Liver (tissue), 3 donors: ENCODE measurements around the gene GNB5.

ENCODE experiments used
- EGR1 ChIP-seq, 2 donors: IDR thresholded peaks; 2 replicates each; pipeline ENCODE4 v1.6.1; 2016 to 2018; ENCODE audit warnings: antibody characterized with exemption in 2 of 2, low read depth in 2 of 2
- FOXA1 ChIP-seq: IDR thresholded peaks from 2 replicates; pipeline ENCODE4 v1.6.1; 2016; ENCODE audit warnings: antibody characterized with exemption
- GABPA ChIP-seq, 2 donors: IDR thresholded peaks in 1 of 2; conservative IDR thresholded peaks in 1 of 2; 2 replicates each; pipeline ENCODE4 v1.6.1; 2016; ENCODE audit warnings: antibody characterized with exemption in 2 of 2, mild to moderate bottlenecking in 1 of 2, moderate library complexity in 1 of 2
- HNF4A ChIP-seq, 2 donors: conservative IDR thresholded peaks; 2 replicates each; pipeline ENCODE4 v1.6.1; 2016; ENCODE audit warnings: antibody characterized with exemption in 2 of 2, mild to moderate bottlenecking in 2 of 2
- NR2F2 ChIP-seq: IDR thresholded peaks from 2 replicates; pipeline ENCODE4 v1.6.1; 2016; ENCODE audit warnings: antibody characterized with exemption
- RAD21 ChIP-seq, 2 donors: IDR thresholded peaks; 2 replicates each; pipeline ENCODE4 v1.6.1; 2016; ENCODE audit warnings: antibody characterized with exemption in 2 of 2, mild to moderate bottlenecking in 2 of 2
- RXRA ChIP-seq, 2 donors: IDR thresholded peaks; 2 replicates each; pipeline ENCODE4 v1.6.1; 2017 to 2018; ENCODE audit warnings: antibody characterized with exemption in 2 of 2, mild to moderate bottlenecking in 1 of 2
- SP1 ChIP-seq: IDR thresholded peaks from 2 replicates; pipeline ENCODE4 v1.6.1; 2018; ENCODE audit warnings: antibody characterized with exemption, mild to moderate bottlenecking
- TAF1 ChIP-seq: conservative IDR thresholded peaks from 2 replicates; pipeline ENCODE4 v1.6.1; 2016; ENCODE audit warnings: antibody characterized with exemption, mild to moderate bottlenecking
- TF ChIP-seq, protein P1 (sequence below): IDR thresholded peaks from 2 replicates; pipeline ENCODE4 v1.6.1; 2016; ENCODE audit warnings: antibody characterized with exemption
- TF ChIP-seq, protein P2 (sequence below): IDR thresholded peaks from 2 replicates; pipeline ENCODE4 v1.6.1; 2016; ENCODE audit warnings: antibody characterized with exemption, mild to moderate bottlenecking
- TF ChIP-seq, protein P3 (sequence below): fragments of 150-350 bp; IDR thresholded peaks from 2 replicates; pipeline ENCODE4 v1.5.1; 2017; ENCODE audit warnings: improper control_type of control experiment, low read depth, low read length; ENCODE audit not compliant: missing input control
- TF ChIP-seq, protein P4 (sequence below): IDR thresholded peaks from 2 replicates; pipeline ENCODE4 v1.6.1; 2016; ENCODE audit warnings: antibody characterized with exemption
- TF ChIP-seq, protein P5 (sequence below): IDR thresholded peaks from 2 replicates; pipeline ENCODE4 v1.6.1; 2016; ENCODE audit warnings: antibody characterized with exemption
- donor health status: healthy.
- donor health status: healthy.

DNA sequence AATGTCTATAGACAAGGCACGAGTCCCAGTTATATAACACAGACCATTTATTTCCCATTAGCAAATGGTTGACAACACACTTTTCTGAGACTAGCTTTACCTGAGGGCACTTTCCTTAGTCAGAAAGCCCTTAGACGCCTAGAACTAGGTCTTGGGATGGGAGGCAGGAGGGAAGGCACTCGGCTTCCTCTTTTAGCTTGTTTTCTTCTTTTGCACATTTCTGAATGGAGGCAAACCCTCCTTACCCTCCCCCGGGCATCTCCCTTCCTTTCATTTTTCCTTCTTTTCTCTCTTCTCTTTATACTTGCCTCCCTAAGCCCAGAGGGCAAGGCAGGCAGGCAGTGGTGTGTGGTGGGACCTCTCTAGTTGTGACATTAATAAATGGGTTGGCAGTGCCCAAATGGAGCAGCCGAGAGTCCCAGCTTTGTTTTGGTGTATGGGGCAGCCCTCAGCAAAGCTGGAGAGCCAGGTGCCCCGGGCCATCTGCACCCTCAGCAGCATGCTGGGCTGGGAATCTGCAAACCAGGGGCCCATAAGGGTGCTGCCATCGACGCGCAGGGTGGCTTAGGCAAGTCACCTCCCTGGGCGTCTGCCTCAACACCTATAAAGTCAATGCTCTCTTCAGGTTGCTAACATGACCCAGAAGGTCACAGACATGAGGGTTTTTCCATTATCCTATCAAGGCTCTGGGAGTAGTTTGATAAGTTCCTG, 57.5 kb downstream of the GNB5 start:
- TF ChIP-seq, protein P1, sequence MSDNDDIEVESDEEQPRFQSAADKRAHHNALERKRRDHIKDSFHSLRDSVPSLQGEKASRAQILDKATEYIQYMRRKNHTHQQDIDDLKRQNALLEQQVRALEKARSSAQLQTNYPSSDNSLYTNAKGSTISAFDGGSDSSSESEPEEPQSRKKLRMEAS, result no peak
- TF ChIP-seq, protein P2, sequence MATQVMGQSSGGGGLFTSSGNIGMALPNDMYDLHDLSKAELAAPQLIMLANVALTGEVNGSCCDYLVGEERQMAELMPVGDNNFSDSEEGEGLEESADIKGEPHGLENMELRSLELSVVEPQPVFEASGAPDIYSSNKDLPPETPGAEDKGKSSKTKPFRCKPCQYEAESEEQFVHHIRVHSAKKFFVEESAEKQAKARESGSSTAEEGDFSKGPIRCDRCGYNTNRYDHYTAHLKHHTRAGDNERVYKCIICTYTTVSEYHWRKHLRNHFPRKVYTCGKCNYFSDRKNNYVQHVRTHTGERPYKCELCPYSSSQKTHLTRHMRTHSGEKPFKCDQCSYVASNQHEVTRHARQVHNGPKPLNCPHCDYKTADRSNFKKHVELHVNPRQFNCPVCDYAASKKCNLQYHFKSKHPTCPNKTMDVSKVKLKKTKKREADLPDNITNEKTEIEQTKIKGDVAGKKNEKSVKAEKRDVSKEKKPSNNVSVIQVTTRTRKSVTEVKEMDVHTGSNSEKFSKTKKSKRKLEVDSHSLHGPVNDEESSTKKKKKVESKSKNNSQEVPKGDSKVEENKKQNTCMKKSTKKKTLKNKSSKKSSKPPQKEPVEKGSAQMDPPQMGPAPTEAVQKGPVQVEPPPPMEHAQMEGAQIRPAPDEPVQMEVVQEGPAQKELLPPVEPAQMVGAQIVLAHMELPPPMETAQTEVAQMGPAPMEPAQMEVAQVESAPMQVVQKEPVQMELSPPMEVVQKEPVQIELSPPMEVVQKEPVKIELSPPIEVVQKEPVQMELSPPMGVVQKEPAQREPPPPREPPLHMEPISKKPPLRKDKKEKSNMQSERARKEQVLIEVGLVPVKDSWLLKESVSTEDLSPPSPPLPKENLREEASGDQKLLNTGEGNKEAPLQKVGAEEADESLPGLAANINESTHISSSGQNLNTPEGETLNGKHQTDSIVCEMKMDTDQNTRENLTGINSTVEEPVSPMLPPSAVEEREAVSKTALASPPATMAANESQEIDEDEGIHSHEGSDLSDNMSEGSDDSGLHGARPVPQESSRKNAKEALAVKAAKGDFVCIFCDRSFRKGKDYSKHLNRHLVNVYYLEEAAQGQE, result no peak
- TF ChIP-seq, protein P3, sequence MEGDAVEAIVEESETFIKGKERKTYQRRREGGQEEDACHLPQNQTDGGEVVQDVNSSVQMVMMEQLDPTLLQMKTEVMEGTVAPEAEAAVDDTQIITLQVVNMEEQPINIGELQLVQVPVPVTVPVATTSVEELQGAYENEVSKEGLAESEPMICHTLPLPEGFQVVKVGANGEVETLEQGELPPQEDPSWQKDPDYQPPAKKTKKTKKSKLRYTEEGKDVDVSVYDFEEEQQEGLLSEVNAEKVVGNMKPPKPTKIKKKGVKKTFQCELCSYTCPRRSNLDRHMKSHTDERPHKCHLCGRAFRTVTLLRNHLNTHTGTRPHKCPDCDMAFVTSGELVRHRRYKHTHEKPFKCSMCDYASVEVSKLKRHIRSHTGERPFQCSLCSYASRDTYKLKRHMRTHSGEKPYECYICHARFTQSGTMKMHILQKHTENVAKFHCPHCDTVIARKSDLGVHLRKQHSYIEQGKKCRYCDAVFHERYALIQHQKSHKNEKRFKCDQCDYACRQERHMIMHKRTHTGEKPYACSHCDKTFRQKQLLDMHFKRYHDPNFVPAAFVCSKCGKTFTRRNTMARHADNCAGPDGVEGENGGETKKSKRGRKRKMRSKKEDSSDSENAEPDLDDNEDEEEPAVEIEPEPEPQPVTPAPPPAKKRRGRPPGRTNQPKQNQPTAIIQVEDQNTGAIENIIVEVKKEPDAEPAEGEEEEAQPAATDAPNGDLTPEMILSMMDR, result no peak
- TF ChIP-seq SP1 (no peak), RAD21 (IDR thresholded peaks at IDR 0.05) (no peak), TAF1 (no peak), EGR1 (IDR thresholded peaks at IDR 0.05; ENCODE audit: low read depth in 2 of 2) (no peak), GABPA (IDR thresholded peaks at IDR 0.05 in 1 of 2, conservative IDR thresholded peaks at IDR 0.05 in 1 of 2) (no peak), NR2F2 (no peak), RXRA (IDR thresholded peaks at IDR 0.05) (no peak), FOXA1 (no peak), HNF4A (conservative IDR thresholded peaks at IDR 0.05) (no peak)
- TF ChIP-seq, protein P4, sequence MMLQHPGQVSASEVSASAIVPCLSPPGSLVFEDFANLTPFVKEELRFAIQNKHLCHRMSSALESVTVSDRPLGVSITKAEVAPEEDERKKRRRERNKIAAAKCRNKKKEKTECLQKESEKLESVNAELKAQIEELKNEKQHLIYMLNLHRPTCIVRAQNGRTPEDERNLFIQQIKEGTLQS, result no peak
- TF ChIP-seq, protein P5, sequence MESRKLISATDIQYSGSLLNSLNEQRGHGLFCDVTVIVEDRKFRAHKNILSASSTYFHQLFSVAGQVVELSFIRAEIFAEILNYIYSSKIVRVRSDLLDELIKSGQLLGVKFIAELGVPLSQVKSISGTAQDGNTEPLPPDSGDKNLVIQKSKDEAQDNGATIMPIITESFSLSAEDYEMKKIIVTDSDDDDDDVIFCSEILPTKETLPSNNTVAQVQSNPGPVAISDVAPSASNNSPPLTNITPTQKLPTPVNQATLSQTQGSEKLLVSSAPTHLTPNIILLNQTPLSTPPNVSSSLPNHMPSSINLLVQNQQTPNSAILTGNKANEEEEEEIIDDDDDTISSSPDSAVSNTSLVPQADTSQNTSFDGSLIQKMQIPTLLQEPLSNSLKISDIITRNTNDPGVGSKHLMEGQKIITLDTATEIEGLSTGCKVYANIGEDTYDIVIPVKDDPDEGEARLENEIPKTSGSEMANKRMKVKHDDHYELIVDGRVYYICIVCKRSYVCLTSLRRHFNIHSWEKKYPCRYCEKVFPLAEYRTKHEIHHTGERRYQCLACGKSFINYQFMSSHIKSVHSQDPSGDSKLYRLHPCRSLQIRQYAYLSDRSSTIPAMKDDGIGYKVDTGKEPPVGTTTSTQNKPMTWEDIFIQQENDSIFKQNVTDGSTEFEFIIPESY, result no peak
